Measurements from ENCODE around the gene OSGEP. TPM values are rescaled to one million over a fixed set of nuclear protein-coding genes. Genes with fewer than 3 reads are reported as not detected.

OSGEP gene
- total RNA-seq, 4 donors from 2014 or later = 22.3 to 41.6 (median 26.6) TPM

- no peaks in the 10 kb centered on the region for H3K9me3 ChIP-seq
- H3K36me3 ChIP-seq = no peaks in the 10 kb centered on the region
- H3K27me3 ChIP-seq = no peaks in the 10 kb centered on the region
- WGBS, 2 donors = 38 to 52% methylated on average over 5 to 6 of the region's 6 CpGs
- peaks cover 0 to 68% (median 11%) of the 10 kb centered on the region in 3 donors for H3K4me1 ChIP-seq
- intact Hi-C loops (cut with DNase I) = no loop called here
- no peak for DNase-seq
- no peak overlapping the region for H3K4me3 ChIP-seq
- peak overlapping the region; percentile 55 to 82 (median 63) for H3K27ac ChIP-seq
- TF ChIP-seq CTCF (IDR thresholded peaks at IDR 0.05) = no peak
- no peak for TF ChIP-seq POLR2A (IDR thresholded peaks at IDR 0.05)
Observed at GRCh38 chr14:20489093-20489994, 34.7 kb upstream of the OSGEP start.

DNA sequence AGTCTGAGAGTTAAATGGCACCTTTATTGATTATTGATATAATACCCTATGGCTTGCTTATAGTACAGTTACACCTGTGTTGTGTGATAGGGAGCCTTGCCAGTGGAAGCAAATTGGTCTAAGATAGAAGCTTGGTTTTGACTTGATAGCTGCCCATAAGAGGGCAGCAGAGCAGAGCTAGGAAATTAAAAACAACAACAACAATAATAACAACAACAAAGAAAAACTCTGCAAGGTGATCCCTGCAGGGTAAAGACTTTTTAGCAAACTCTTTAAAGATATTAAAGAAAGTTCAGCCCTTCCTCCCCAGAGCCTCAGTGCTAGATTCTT, 32.7 kb upstream of the OSGEP start:
- H3K4me1 ChIP-seq = peaks cover 0 to 48% (median 8%) of the 10 kb centered on the region in 3 donors
- DNase-seq = no peak
- no peak overlapping the region for H3K4me3 ChIP-seq
- H3K27me3 ChIP-seq = no peaks in the 10 kb centered on the region
- H3K36me3 ChIP-seq = no peaks in the 10 kb centered on the region
- TF ChIP-seq CTCF (IDR thresholded peaks at IDR 0.05) = no peak
- no peak for TF ChIP-seq POLR2A (IDR thresholded peaks at IDR 0.05)
- no peak overlapping the region for H3K27ac ChIP-seq
- intact Hi-C loops (cut with DNase I) = no loop called here
- no peaks in the 10 kb centered on the region for H3K9me3 ChIP-seq

DNA sequence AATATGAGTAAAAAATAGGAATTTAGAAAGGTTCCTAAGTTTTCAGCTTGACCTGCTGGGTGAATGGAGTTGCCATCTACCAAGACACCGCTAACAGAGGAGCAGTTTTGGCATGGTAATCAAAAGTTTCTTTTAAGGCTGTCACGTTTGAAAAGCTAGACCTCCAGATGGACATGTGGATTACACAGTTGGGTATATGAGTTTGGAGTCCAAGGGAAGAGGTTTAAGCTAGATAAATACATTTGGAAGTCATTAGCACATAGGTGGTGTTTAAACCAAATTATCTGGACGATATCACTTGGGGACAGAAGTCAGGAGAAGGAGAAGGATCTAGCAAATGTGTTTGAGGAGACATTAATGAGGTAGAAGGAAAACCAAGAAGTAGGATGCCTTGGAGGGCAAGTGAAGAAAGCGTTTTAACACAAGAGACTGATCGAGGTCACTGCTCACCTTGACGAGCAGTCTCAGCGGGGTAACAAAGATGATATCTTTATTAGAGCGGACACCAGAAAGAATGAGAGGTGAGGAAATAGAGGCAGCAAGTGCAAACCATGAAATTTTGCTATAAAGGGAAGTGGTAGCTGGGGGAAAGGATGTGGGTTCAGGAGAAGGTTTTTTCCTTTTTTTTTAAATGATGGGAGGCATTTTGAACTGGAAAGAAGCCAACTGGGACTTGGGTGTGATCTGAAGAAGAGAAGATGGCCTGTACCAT, 32.2 kb upstream of the OSGEP start:
- DNase-seq = no peak
- intact Hi-C loops (cut with DNase I) = no loop called here
- H3K4me3 ChIP-seq = no peak overlapping the region
- 67 to 81% methylated on average over 8 of the region's 8 CpGs for WGBS, 2 donors
- TF ChIP-seq POLR2A (IDR thresholded peaks at IDR 0.05) (no peak), CTCF (IDR thresholded peaks at IDR 0.05) (no peak)
- H3K27ac ChIP-seq = no peak overlapping the region
- H3K4me1 ChIP-seq = peaks cover 0 to 43% (median 8%) of the 10 kb centered on the region in 3 donors
- H3K9me3 ChIP-seq = no peaks in the 10 kb centered on the region
- no peaks in the 10 kb centered on the region for H3K36me3 ChIP-seq
- H3K27me3 ChIP-seq = no peaks in the 10 kb centered on the region

DNA sequence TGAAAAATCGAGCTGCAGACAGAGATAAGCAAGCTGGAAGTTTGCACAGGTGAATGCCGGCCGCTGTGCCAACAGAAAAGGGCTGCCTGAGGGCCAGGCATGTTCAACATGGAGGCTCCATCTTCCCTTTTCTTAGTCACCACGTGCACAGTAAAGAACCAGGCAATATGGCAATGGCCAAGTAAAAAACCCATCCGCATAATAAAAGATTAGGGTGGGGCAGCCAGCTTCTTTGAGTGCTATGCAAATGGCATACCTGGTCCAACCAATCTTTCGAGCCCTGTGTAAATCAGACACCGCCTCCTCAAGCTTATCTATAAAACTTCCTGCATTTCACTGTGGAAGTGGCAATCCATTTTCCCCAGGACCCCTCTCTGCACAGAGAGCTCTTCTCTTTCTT, 31.3 kb upstream of the OSGEP start:
- no peaks in the 10 kb centered on the region for H3K9me3 ChIP-seq
- intact Hi-C loops (cut with DNase I) = no loop called here
- H3K27ac ChIP-seq = no peak overlapping the region
- H3K4me3 ChIP-seq = no peak overlapping the region
- WGBS, 2 donors = 59 to 63% methylated on average over 6 to 7 of the region's 7 CpGs
- DNase-seq = no peak
- TF ChIP-seq CTCF (IDR thresholded peaks at IDR 0.05) = no peak
- no peak for TF ChIP-seq POLR2A (IDR thresholded peaks at IDR 0.05)
- peaks cover 0 to 34% (median 8%) of the 10 kb centered on the region in 3 donors for H3K4me1 ChIP-seq
- H3K27me3 ChIP-seq = no peaks in the 10 kb centered on the region
- no peaks in the 10 kb centered on the region for H3K36me3 ChIP-seq

DNA sequence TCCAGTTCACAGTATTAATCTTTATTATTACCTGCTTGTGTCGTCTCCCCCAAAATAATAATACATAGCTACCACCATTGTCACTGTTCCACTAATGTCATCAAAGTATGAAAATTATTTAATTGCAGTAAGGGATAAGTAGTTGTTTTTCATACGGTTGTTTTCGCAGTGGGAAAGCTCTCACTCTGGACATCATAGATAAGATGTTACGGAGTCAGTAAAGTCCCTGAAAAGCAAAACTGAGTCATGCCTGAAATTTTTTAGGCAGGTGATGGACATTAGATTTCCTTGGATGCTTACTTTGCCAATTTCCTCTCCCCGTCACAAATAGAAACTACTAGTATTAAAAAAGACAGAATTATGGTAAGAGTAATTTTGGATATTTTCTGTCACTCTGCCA, 27.8 kb upstream of the OSGEP start:
- WGBS, 2 donors = 81 to 88% methylated on average over 5 of the region's 5 CpGs
- no peak overlapping the region for H3K27ac ChIP-seq
- peaks cover 0 to 13% (median 0%) of the 10 kb centered on the region in 3 donors for H3K36me3 ChIP-seq
- intact Hi-C loops (cut with DNase I) = no loop called here
- no peaks in the 10 kb centered on the region for H3K9me3 ChIP-seq
- no peak for DNase-seq
- H3K27me3 ChIP-seq = no peaks in the 10 kb centered on the region
- H3K4me1 ChIP-seq = peaks cover 0 to 18% (median 0%) of the 10 kb centered on the region in 3 donors
- TF ChIP-seq POLR2A (IDR thresholded peaks at IDR 0.05) (no peak), CTCF (IDR thresholded peaks at IDR 0.05) (no peak)
- H3K4me3 ChIP-seq = no peak overlapping the region

Measured in esophagus squamous epithelium (tissue), 5 donors.